Small intestine (tissue), 7 donors: ENCODE results near the gene ASB5. TPM values are rescaled to one million over a fixed set of nuclear protein-coding genes. Genes with fewer than 3 reads are reported as not detected.

Experiments used
- DNase-seq, 2 donors: peaks; one replicate each; pipeline versions ENCODE4 v3.0.0 to v3.0.0-alpha.2; 2013
- FAIRE-seq: peaks from 2 replicates; lab custom pipeline; 2012; peaks lifted over from hg19 to GRCh38; lab: Jason Lieb, UNC
- H3K27ac ChIP-seq, 3 donors: one replicate each; pipeline ENCODE4 v1.5.1; 2013; ENCODE audit warnings: low read length in 2 of 3, mild to moderate bottlenecking in 2 of 3, control low read depth in 1 of 3, inconsistent platforms in 1 of 3, low read depth in 1 of 3, moderate library complexity in 1 of 3
- H3K27me3 ChIP-seq, 3 donors: one replicate each; pipeline ENCODE4 v1.6.1; 2013; ENCODE audit warnings: low read length in 3 of 3, inconsistent platforms in 1 of 3; ENCODE audit not compliant: control insufficient read depth in 3 of 3, insufficient read depth in 3 of 3
- H3K36me3 ChIP-seq, 3 donors: one replicate each; pipeline ENCODE4 v1.6.1; 2013; ENCODE audit warnings: low read length in 3 of 3, inconsistent platforms in 1 of 3, low read depth in 1 of 3, mild to moderate bottlenecking in 1 of 3, moderate library complexity in 1 of 3; ENCODE audit not compliant: control insufficient read depth in 3 of 3, insufficient read depth in 2 of 3
- H3K4me1 ChIP-seq, 3 donors: one replicate each; pipeline ENCODE4 v1.6.1; 2013; ENCODE audit warnings: low read length in 2 of 3, inconsistent platforms in 1 of 3, low read depth in 1 of 3, mild to moderate bottlenecking in 1 of 3, moderate library complexity in 1 of 3; ENCODE audit not compliant: control insufficient read depth in 3 of 3, insufficient read depth in 2 of 3
- H3K4me3 ChIP-seq, 3 donors: one replicate each; pipeline ENCODE4 v1.5.1; 2013; ENCODE audit warnings: low read length in 3 of 3, control low read depth in 1 of 3, inconsistent platforms in 1 of 3, low read depth in 1 of 3, mild to moderate bottlenecking in 1 of 3, moderate library complexity in 1 of 3
- H3K9me3 ChIP-seq, 2 donors: one replicate each; pipeline ENCODE4 v1.6.1; 2013; ENCODE audit warnings: low read depth in 1 of 2, low read length in 1 of 2; ENCODE audit not compliant: control insufficient read depth in 2 of 2, insufficient read depth in 1 of 2
- WGBS, 3 donors: extraction: QIAGEN DNeasy Blood & Tissue Kit; methylation state at CpG; one replicate each; pipeline ENCODE4 v1.1.7; 2013; 5-methylcytosine and 5-hydroxymethylcytosine counted together
- polyA plus RNA-seq, 4 donors: library from polyadenylated mRNA; stranded (reverse) in 3 of 4; unstranded in 1 of 4; fragments of 200-250 nt in 3 of 4; fragments of 120-200 nt in 1 of 4; gene quantifications; one replicate each; pipeline versions ENCODE4 v1.2.1 to v1.2.3, GENCODE V29; 2013
- donor health status: healthy with polysubstance abuse.
- donor health status: control.
- donor health status: control.
- donor health status: Bipolar disorder and iron deficiency.
- donor health status: healthy.

ASB5 gene
- polyA plus RNA-seq, 4 donors = 0.01 to 2.0 (median 0.52) TPM

GRCh38 chr4:176273736-176274135, 4.7 kb upstream of the ASB5 start:
- no peaks in the 10 kb centered on the region for H3K4me1 ChIP-seq
- no peak overlapping the region for H3K4me3 ChIP-seq
- no peaks in the 10 kb centered on the region for H3K36me3 ChIP-seq
- no peaks in the 10 kb centered on the region for H3K9me3 ChIP-seq
- FAIRE-seq (no peak), DNase-seq (no peak)
- H3K27me3 ChIP-seq = no peaks in the 10 kb centered on the region
- no peak overlapping the region for H3K27ac ChIP-seq
- 80 to 92% (median 86%) methylated on average over 4 of the region's 4 CpGs for WGBS, 3 donors

DNA sequence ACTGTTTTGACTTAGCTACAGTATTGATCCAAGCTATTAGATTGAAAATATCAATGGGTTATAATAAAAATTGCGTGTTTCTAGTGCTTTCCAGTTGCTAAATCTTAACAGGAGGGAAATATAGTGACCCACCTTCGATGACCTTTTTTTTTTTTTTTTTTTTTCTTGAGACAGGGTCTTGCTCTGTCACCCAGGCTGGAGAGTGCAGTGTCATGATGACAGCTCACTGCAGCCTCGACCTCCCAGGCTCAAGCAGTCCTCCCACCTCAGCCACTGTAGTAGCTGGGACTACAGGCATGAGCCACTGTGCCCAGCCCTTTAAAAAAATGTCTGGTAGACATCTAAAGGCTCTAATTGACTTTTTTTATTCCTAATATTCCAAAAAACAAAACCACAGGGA, 3.8 kb upstream of the ASB5 start:
- H3K4me1 ChIP-seq = no peaks in the 10 kb centered on the region
- H3K9me3 ChIP-seq = no peaks in the 10 kb centered on the region
- no peak overlapping the region for H3K27ac ChIP-seq
- no peaks in the 10 kb centered on the region for H3K36me3 ChIP-seq
- H3K4me3 ChIP-seq = no peak overlapping the region
- FAIRE-seq = no peak
- no peak for DNase-seq
- no peaks in the 10 kb centered on the region for H3K27me3 ChIP-seq
- WGBS, 3 donors = 33 to 66% (median 34%) methylated on average over 3 of the region's 3 CpGs

DNA sequence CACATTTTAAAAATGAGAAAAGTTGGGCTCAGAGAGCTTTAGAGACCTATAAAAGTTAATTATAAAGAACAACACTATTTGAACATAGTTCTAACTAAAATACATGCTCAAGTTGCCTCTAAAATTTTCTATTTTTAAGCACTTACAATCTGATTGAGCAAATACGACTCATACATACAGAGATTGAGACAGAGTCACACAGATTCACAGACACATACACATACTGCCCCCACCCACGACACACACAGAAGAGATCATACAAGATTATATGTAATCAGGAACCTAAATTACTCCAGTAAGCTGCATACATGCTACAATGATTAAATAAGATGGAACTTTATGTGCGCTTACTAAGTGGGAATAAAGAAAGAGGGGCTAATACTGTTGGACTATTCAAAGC, 2.7 kb upstream of the ASB5 start:
- H3K9me3 ChIP-seq = no peaks in the 10 kb centered on the region
- no peak overlapping the region for H3K4me3 ChIP-seq
- WGBS, 3 donors = 74 to 87% (median 79%) methylated on average over 3 of the region's 3 CpGs
- no peaks in the 10 kb centered on the region for H3K4me1 ChIP-seq
- FAIRE-seq (no peak), DNase-seq (no peak)
- H3K27ac ChIP-seq = no peak overlapping the region
- no peaks in the 10 kb centered on the region for H3K27me3 ChIP-seq
- no peaks in the 10 kb centered on the region for H3K36me3 ChIP-seq

DNA sequence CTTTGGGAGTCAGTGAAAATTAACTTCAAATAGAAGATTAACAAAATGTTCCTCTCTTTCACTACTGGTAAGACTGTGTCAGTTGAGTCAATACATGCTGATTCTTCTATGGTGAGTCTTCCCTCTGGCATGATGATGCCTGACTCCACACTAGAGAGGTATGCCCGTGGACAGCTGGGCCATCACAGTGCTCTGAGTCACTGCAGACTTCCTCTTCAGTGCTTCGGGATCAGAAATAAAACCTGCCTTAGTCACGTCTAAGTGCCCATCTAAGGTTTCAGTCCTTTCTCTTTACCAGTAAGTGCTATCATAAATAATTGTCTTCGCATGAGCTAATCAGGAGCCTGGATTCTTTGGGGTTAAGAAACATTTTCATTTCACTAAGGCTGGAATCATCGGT, 1.6 kb upstream of the ASB5 start:
- no peak for FAIRE-seq

DNA sequence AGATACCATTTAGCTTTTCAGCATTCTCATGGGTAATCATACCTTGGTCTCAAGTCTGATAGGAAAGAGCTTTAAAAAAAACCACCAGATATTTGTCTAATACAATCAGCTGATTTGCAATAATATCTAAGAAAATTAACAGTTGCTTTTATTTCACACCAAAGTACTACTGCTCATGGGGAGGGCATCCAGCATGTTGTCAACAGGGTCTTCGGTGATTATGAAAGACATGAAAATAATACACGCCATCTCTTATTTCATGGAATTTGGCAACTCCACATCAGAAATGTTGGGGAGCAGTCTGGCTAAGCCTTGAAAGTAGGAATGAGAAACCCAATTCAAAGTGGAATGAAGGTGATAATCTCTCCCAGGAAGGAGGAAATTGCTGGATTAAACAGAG, 3.0 kb downstream of the ASB5 start:
- Histone ChIP-seq H3K27me3 (no peaks in the 10 kb centered on the region), H3K36me3 (no peaks in the 10 kb centered on the region), H3K9me3 (no peaks in the 10 kb centered on the region), H3K4me1 (no peaks in the 10 kb centered on the region), H3K27ac (no peak overlapping the region), H3K4me3 (no peak overlapping the region)
- FAIRE-seq (no peak), DNase-seq (no peak)
- WGBS, 3 donors = 92 to 95% (median 94%) methylated on average over 2 of the region's 2 CpGs

More for the DNA sequence above, 1.6 kb upstream of the ASB5 start:
- no peaks in the 10 kb centered on the region for H3K36me3 ChIP-seq
- H3K4me3 ChIP-seq = no peak overlapping the region
- H3K27ac ChIP-seq = no peak overlapping the region
- no peak for DNase-seq
- WGBS, 3 donors = 62 to 65% (median 65%) methylated on average over 5 of the region's 5 CpGs
- H3K27me3 ChIP-seq = no peaks in the 10 kb centered on the region
- no peaks in the 10 kb centered on the region for H3K9me3 ChIP-seq
- H3K4me1 ChIP-seq = no peaks in the 10 kb centered on the region

DNA sequence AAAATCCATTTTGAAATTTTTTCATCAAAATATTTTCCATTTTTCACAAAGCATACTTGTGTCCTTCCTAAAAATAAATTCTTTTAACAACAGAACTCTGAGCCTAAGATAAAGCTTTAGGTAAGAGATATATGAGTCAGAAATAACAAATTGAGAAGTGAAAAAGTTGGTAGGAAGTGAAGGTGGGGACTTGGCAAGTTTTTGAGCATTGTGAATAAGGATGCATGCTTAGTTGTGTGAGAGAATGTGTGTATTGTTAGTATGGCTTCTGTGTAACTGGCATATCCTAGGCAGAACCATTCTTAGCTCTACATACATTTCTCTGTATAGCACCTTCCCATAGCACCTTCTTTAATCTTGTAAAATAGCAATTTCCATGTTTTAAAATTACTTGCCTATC, 6.8 kb downstream of the ASB5 start:
- H3K27ac ChIP-seq = no peak overlapping the region
- H3K9me3 ChIP-seq = no peaks in the 10 kb centered on the region
- H3K4me1 ChIP-seq = no peaks in the 10 kb centered on the region
- no peak overlapping the region for H3K4me3 ChIP-seq
- FAIRE-seq (no peak), DNase-seq (no peak)
- H3K27me3 ChIP-seq = no peaks in the 10 kb centered on the region
- no peaks in the 10 kb centered on the region for H3K36me3 ChIP-seq

- Histone ChIP-seq H3K9me3 (no peaks in the 10 kb centered on the region), H3K4me3 (no peak overlapping the region), H3K27me3 (no peaks in the 10 kb centered on the region), H3K36me3 (no peaks in the 10 kb centered on the region), H3K27ac (no peak overlapping the region), H3K4me1 (no peaks in the 10 kb centered on the region)
- WGBS, 3 donors = 81 to 83% (median 81%) methylated on average over 3 of the region's 3 CpGs
- DNase-seq (no peak), FAIRE-seq (no peak)
These were observed 7.5 kb downstream of the ASB5 start for GRCh38 chr4:176261481-176261880.

DNA sequence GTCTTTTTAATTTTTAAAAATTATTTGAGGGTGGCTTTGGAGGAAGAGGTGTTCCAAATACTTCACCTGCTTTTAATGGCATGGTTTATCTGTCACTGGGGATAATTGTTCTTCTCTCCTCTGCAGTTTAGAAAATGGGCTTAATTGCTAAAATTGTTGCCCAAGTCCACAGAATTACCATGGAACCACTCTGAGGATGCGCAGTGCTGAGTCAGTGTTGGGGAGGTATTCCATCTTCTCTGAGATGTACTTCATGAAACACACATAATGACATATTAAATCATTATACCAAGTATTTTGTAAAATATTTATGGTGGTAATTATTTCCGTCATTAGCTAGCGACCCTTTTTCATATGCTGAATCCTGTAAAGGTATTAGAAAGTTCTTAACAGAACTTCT, 8.0 kb downstream of the ASB5 start:
- Histone ChIP-seq H3K4me1 (no peaks in the 10 kb centered on the region), H3K4me3 (no peak overlapping the region), H3K36me3 (no peaks in the 10 kb centered on the region), H3K27me3 (no peaks in the 10 kb centered on the region), H3K9me3 (no peaks in the 10 kb centered on the region), H3K27ac (no peak overlapping the region)
- DNase-seq (no peak), FAIRE-seq (no peak)
- 91 to 94% (median 93%) methylated on average over 3 of the region's 3 CpGs for WGBS, 3 donors

GRCh38 chr4:176259330-176260090, 9.5 kb downstream of the ASB5 start:
- no peak for DNase-seq
- FAIRE-seq = no peak
- no peaks in the 10 kb centered on the region for H3K9me3 ChIP-seq
- H3K27ac ChIP-seq = no peak overlapping the region
- H3K4me1 ChIP-seq = no peaks in the 10 kb centered on the region
- H3K4me3 ChIP-seq = no peak overlapping the region
- 74 to 84% (median 79%) methylated on average over 5 of the region's 5 CpGs for WGBS, 3 donors
- H3K27me3 ChIP-seq = no peaks in the 10 kb centered on the region
- no peaks in the 10 kb centered on the region for H3K36me3 ChIP-seq
